DMS79 treated with DMSO at 0.1 percent for 48 hours (cell line): ENCODE results near the gene RASD1.
A peak's percentile ranks its signal among the peaks of the same experiment; 100 is the strongest.
"Not testable (repeated sequence)": the region's sequence is repeated elsewhere in the genome, so short reads cannot be mapped to it uniquely, and the experiment has no call there.

Source experiments
- DNase-seq: peaks from one replicate; lab custom pipeline; 2025; lab: John Stamatoyannopoulos, UW

RASD1 gene

DNA sequence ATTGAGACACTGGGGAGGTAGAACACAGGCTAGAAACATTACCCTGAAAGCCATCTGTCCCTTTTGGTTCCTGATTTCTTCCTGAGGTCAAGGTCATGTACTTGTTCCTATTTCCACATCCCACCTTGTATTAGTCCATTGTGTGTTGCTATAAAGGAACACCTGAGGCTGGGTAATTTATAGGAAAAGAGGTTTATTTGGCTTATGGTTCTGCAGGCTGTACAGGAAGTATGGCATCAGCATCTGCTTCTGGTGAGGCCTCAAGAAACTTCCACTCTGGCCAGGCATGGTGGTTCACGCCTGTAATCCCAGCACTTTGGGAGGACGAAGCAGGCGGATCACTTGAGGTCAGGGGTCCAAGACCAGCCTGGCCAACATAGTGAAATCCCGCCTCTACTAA, 26.8 kb downstream of the RASD1 start:
- no peak for DNase-seq

DNA sequence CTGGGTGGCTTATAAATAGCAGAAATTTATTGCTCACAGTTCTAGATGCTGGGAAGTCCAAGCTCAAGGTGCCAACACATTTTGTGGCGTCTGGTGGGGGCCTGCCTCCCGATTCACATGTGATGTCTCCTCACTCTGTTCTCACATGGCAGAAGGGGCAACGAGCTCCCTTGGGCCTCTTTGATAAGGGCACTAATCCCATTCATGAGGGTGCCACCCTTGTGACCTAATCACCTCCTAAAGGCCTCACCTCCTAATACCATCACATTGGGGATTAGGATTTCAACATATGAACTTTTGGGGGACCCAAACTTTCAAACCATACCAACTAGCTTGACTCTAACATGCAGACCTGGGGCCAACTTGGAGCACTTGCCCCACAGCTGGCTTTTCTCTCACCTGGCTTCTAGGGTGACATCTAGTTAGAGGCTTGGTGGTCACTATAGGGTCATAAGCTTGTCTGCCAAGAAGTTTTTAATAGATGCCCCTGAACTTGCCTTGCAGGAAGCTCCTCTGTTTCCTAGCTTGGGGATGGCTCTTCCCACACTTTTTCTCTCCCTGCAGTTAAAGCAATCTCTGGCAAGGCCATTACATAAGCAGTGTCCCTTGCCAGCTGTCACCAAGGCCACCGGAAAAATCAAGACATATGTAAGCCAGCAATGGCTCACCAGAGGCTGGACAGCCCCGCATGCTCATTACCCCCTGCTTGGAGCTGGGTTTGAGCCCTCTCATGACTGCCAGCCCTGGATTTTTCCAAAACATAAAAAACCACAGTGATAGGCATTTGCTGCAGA, 27.8 kb downstream of the RASD1 start:
- no peak for DNase-seq

DNA sequence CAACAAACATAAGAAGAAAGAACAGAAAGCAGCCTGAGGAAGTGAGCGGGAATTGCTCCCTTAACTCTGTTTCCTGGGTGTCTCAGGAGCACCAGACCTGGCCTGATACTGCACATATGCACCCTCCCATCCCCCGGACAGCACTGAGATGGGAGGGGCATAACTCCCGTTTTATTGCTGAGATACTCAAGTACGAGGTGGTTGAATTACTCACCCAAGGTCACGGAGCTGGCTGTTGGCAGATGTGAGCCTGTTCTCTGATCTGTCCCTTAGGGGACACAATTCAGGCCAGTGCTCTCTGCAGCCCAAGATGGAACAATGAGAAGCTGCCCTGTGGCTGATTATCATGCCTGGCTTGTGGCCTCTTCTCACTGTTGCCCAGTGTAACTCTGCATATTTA, 28.5 kb downstream of the RASD1 start:
- DNase-seq: no peak

DNA sequence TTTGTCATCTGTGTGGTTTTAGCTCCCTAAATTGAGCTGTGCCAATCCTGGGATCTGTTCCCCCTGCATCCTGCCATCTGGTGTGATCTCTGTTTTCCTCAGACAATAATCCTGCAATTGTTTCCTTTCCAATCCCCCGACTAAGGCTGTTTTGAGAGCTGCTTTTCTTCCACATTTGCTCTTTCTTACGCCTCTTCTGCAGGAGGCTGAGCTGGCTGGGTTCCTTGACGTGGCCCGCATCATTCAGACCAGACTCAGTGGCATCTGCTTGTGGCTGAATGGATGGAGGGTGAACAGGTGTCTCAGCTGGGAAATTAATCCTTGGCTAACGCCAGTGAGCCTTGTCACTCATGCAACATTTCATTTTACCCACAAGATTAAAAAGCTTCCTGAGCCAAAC, 29.2 kb downstream of the RASD1 start:
- DNase-seq: no peak

DNA sequence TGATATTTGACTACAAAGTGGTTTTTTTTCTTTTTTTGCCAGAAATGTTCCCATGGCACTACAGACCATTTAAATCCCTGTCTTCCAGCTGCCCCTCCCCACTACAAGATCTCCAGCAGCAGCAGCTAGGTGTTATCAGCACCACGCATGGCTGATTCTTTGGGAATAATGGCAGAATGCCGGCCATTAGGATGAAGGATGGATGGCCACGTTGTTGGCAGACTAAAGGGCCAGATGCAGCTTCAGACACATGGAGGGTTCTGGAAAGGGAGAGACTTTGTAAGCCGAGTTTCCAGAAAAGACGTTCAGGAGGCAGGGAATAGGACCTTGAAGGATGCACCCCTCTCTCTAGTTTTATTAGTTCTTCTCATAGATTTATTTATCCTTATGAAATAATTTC, 29.7 kb downstream of the RASD1 start:
- no peak for DNase-seq

DNA sequence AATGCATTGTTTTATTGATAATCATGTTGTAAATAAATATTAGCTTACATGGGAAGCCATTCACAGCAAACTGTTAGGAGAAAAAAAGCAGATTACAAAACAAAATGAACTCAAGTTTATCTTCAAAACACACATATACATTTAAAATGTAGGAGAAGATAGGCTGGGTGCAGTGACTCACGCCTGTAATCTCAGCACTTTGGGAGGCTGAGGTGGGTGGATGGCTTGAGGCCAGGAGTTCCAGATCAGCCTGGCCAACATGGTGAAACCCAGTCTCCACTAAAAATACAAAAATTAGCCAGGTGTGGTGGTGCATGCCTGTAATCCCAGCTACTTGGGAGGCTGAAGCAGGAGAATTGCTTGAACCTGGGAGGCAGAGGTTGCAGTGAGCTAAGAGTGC, 30.3 kb downstream of the RASD1 start:
- DNase-seq: not testable (repeated sequence)

DNA sequence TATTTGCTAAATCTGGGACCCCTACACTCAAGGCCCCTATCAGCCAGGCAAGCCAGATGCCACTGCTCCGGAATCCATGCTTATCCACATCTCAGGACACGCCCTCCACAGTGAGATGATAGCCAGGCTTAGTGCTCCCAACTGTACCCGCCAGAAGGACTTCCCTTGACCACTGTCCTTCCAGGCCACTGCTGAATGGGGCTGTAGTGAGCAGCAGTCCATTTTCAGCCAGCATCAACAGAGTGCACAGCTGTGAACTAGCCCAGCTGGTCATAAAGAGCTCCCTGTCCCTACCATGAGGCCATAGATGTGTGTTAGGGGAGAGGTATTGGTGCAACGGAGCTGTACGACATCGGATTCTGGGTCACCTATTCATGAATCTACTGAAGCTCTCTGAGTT, 32.4 kb downstream of the RASD1 start:
- DNase-seq: no peak

DNA sequence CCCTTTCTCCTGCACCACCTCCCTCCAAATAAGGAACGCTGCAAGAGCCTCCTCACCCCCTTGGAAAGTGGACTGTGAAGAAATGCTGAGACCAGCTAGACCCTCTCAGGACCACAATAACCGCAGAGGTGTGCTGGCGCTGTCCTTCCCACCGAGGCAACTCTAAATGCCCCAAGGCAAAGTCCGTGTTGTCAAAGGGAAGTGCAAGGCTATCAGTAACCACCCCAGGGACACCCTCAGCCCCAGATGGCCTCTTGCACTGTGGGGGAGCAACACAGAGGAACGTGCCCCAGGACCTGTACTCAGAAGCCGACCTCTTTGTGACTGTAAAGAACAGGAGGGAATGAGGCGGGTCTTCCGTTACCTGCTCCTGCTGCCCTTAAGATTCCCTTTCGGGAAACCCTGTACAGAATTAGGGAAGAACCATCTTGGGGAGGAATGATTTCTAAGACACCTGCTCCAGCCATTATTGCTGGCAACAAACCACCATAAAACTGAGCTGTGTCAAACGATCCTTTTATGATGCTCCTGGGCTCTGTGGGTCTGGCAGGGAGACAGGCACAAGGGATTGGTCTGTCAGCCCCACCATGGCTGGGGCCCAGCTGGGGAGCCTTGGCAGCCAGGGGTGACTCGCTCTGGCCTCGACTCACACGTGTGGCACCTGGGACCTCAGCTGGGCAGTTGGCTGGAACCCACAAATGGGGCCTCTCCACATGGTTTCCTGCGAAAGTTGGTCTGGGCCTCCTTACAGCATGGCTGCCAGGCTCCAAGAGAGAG, 34.0 kb downstream of the RASD1 start:
- DNase-seq: no peak

DNA sequence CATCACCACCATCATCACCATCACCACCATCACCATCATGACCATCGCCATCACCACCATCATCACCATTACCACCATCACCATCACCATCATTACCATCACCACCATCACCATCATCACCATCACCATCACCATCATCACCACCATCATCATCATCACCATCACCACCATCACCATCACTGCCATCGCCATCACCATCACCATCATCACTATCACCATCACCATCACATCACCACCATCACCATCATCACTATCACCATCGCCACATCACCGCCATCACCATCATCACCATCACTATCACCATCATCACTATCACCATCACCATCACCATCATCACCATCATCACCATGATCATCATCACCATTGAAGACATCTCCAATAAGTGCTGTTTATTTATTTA, 36.2 kb downstream of the RASD1 start:
- no peak for DNase-seq

DNA sequence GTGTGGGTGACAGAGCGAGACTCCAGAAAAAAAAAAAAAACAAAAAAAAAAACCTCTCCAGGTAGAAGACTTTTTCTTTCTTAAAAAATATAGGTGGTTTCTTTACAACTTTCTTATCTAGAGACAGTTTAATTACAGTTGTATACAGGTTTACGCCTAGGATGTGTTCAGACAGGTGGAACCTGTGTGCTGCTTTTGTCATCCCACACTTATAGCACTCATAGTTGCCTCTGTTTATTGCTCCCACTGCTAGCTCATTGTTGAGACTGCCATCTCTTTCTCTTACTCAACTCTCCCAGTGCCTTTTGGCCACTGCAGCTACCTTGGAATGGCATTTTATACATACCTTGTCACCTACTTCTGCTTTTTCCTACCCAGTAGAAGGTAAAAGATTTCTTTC, 38.5 kb downstream of the RASD1 start:
- no peak for DNase-seq

DNA sequence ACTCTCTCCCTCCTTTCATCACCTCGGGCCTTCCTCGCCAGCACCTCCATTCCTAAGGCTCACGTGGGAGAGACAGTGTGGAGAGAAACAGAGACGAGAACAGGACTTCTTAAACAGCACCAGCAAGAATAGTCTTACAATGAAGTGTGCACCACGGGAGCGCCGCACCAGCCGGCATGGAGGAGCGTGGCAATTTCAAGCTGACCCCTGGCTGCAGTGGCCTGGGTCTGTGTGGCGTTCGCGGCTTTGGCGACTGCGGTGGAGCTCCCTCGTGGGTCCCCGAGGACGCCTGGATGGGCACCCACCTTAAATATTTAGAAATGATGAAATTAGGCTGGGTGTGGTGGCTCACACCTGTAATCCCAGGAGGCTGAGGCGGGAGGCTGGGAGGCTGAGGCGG, 39.9 kb downstream of the RASD1 start:
- DNase-seq: no peak

DNA sequence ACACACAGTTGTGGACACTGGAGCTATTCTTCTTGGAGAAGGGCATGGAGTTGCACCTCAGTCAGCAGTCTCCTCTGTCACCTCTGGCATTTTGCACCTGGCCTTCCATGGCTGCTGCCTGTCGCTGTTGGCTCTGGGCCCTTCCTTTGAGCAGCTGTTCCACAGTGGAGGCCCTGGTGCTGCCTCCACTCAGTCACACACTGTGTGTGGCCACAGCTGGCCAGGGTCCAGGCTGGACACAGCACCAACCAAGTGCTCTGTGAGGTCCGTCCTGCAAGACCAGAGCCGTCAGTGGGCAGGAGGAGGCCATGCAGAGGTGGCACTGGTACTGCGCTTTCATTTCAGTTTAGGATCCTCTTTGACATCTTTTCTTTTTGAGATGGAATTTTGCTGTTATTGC, 41.0 kb downstream of the RASD1 start:
- no peak for DNase-seq

DNA sequence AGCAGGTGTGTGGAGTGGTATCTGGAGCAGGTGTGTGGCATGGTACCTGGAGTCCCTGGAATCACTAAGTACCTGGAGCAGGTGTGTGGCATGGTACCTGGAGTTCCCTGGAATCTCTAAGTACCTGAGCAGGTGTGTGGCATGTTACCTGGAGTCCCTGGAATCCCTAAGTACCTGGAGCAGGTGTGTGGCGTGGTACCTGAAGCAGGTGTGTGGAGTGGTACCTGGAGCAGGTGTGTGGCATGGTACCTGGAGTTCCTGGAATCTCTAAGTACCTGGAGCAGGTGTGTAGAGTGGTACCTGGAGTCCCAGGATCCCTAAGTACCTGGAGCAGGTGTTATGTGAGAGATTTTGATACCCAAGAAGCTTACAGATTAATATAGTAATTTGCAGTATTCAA, 41.5 kb downstream of the RASD1 start:
- DNase-seq: peak; percentile 3

DNA sequence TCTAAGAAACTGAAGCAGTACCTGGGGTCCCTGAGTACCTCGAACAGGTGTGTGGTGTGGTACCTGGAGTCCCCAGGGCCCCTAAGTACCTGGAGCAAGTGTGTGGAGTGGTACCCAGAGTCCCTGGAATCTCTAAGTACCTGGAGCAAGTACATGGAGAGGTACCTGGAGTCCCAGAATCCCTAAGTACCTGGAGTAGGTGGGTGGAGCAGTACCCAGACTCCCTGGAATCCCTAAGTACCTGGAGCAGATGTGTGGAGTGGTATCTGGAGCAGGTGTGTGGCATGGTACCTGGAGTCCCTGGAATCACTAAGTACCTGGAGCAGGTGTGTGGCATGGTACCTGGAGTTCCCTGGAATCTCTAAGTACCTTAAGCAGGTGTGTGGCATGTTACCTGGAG, 41.9 kb downstream of the RASD1 start:
- no peak for DNase-seq

DNA sequence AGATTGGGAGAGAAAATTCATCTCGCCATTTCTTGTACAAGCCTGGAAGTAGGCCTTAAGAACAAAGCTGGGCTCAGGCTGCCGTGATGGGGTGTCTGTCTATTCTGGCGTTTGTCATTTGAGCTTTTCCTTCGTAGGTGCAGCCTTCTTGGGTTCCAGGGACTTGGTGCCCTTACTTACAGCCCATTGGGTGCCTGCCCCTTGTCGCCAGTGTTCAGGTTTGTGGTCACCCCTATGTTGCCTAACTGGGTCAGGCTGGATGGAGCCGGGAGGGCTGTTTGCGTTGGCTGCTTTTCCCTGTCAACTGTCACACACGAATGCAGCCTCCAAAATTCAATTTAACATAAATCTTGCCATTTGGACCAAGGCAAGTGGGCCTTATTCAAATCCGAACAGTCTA, 43.1 kb downstream of the RASD1 start:
- no peak for DNase-seq

DNA sequence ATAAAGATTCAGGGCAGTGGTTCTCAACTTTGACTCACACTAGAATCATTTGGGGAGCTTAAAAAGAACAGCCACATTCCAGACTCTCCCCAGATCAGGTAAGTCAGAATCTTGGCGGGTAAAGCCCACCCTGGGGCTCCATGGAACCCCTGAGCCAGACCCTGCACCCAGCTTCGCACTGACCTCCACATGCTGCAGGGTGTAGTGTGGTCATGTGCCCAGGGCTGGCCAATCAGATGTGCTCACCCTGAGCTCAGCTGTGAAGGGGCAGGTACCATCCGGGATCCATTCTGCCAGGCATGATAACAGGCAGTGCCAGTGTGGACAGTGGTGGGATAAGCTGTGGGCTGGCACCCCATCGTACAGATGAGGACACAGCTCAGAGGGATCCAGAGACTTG, 47.5 kb downstream of the RASD1 start:
- DNase-seq: no peak

DNA sequence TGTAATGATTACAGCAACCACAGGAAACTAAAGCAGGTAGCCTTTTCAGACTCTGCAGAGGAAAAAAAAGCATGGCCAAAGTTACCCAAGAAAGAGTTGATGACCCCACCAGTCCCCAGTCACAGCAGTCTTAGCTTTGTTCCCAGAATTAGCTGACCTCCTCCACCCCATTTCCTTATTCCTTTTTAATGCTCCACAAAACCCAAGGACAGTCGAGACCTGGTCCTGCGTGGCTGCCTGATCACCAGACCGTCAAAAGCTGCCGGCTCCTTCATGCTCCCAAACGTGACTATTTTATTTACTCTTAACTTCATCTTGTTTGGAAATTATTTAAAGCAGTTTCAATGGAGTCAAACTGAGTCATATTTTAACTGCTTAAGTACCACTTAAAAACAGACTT, 48.1 kb downstream of the RASD1 start:
- no peak for DNase-seq

DNA sequence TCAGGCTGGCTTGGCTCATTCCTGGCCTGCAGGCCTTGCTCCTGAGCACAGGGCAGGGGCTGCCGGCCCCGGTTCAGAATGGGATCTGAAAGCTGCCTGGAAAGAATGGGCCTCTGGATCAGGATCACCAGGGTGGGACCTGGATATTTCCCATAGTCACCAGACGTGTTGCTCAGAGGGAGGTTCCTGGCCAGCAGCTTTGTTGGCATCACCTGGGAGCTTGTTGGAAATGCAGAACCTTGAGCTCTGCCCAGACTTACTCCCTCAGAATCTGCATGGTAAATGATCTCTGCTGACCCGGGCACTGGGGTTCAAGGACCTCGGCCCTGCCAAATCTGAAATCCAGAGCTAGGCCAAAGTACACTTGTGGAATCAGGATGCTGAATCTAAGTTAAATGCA, 48.9 kb downstream of the RASD1 start:
- DNase-seq: no peak

DNA sequence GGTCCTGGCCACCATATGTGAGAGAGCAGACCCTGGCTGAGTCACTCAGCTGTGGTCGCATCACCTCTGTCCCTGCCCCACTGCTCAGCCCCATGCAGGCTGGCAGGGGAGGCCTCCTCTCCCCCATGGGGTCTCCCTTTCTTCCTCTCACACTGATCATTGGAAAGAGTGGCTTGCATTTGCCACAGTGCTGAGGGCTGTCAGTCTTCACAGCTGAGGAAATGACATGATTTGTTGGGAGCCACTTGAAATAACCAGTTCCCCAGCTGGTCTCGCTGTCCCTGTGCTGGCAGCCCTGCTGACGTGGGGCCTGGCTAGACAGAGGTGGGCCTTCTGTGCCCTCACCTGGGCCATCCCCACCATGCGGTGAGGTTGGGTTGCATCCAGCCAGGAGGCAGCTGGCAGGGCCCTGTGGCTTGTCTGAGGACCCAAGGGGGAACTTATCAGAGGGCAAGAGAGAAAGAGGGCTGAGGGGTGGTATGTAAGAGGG, 49.5 kb downstream of the RASD1 start:
- DNase-seq: no peak

DNA sequence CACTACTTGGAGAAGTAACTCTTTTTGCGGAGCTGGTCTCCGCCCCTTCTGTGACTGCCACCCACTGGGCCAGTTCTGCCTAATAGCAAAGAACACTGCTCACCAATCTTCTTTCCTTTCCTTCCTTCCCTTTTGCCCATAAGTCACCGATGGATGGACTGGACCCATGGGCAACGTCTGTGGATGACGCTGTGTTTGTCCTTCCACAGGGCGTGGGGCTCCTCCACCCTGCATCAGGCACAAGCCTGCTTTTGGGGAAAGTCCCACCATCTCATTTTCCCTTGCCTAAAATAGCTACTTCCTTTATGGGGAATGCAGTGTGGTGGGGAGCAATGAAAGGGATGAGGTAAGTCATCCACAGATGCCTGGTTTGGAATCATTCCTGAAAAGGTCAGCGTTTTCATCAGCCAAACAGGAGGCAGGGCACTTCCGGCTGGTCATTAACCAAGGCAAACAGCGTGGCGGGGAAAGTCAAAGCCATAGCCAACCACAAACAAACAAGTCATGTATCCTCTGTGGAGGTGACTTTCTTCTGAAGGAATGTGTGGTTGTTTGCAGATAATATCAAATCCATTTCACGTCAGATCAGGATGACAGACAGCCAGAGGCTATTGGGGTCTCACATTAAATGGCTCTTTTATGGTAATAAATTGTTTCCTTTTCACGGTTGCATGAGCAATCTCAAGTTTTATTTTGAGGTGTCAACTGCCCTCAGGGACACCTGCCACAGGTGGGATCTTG, 50.1 kb downstream of the RASD1 start:
- DNase-seq: peak; percentile 25

DNA sequence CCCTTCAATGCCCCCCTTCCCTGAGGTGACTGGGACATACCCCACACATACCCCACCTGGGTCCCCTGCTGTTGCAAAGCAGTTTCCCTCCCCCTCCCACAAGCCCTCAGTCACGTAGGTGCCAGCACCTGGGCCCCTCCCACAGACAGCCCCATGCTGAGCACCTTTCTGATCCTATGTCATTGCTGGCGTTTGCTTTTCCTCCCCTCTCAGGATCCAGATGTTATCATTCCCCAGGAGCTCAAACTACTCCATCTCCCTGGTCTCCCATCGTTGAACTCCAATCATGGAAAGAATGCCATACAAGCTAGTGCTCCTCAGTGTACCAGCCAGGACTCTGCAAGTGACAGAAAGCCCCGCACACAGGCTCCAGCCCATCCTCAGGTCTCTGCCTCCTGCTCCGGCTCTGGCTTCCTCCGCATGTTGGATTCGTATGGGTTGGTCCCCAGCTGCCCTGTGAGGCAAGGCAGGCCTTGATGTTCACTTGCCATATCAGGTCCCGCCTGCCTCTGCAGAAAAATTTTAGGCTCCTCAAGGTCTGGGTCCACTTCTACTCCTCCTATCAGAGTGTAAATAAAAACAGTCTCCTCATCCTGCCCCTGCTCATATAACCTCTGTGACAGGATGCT, 50.8 kb downstream of the RASD1 start:
- DNase-seq: no peak
